Measurements from ENCODE around the gene IRS2. TPM values are rescaled to one million over a fixed set of nuclear protein-coding genes. Genes with fewer than 3 reads are reported as not detected.
A peak's percentile ranks its signal among the peaks of the same experiment; 100 is the strongest.

Gene IRS2
- total and polyA plus RNA-seq, 2 donors (not counting 3 experiments of a cell fraction or from before 2014, with no cell fraction given): 1.6 to 4.4 TPM

- no peak for FAIRE-seq
- Histone ChIP-seq H3K36me3 (ENCODE audit: control insufficient read depth in 2 of 2, extremely low read depth in 1 of 2, insufficient read depth in 2 of 2, low read length in 2 of 2) (peaks cover 0 to 4% of the 10 kb centered on the region in 2 experiments), H3K79me2 (ENCODE audit: control insufficient read depth, insufficient read depth, low read length) (no peaks in the 10 kb centered on the region), H3K27me3 (ENCODE audit: control insufficient read depth in 2 of 2, insufficient read depth in 2 of 2, low read length in 2 of 2) (peaks cover 27 to 54% of the 10 kb centered on the region in 2 experiments), H3K9me1 (replicated peaks; ENCODE audit: control insufficient read depth, extremely low read depth, insufficient read depth, low read length) (no peaks in the 10 kb centered on the region), H3K9ac (replicated peaks; ENCODE audit: extremely low read depth, insufficient read depth, low read length) (peak overlapping the region; percentile 57), H3K4me1 (ENCODE audit: control insufficient read depth, extremely low read depth, insufficient read depth, low read length) (peaks cover 3% of the 10 kb centered on the region), H3K4me3 (replicated peaks in 1 of 3; ENCODE audit: insufficient read depth in 1 of 3, low read depth in 1 of 3, low read length in 3 of 3) (peak overlapping the region; percentile 38 to 78 (median 58)), H2AFZ (ENCODE audit: low read depth, low read length) (peak overlapping the region; percentile 73), H3K9me3 (replicated peaks; ENCODE audit: control insufficient read depth, insufficient read depth, low read length) (no peaks in the 10 kb centered on the region), H3K4me2 (ENCODE audit: insufficient read depth, low read length) (peak overlapping the region; percentile 45), H4K20me1 (replicated peaks; ENCODE audit: control insufficient read depth, extremely low read depth, insufficient read depth, low read length) (no peaks in the 10 kb centered on the region), H3K27ac (ENCODE audit: insufficient read depth, low read depth, low read length) (no peak overlapping the region)
- POLR2A ChIA-PET: interaction anchor here (1.4 kb wide), 1 partner anchor 872 kb away, joined by 6 read pairs; no protein-coding TSS in a partner anchor
- intact Hi-C loops (cut with micrococcal nuclease) (loop anchor here (2.0 to 10.0 kb wide), 4 partner anchors 45 to 1570 kb away; partner anchors contain the start of genes ABHD13 and LIG4), dilution Hi-C loops (cut with MboI; ENCODE audit: extremely low pct_ligation_motif_present, low sequenced_read_pairs) (no loop called here)
- CTCF ChIA-PET: interaction anchor here (0.6 to 1.2 kb wide), 2 partner anchors 156 to 872 kb away, joined by 3 to 4 read pairs; no protein-coding TSS in a partner anchor
- TSS peak; percentile 29 for BruUV-seq (replicated peaks)
- peak; percentile 25 for DNase-seq (ENCODE audit: low read depth, low spot score)
- no peak for TF ChIP-seq MYC (IDR thresholded peaks at IDR 0.05; ENCODE audit: low read depth, low read length)
- TF ChIP-seq EZH2 (IDR thresholded peaks at IDR 0.05; ENCODE audit: borderline replicate concordance, low read depth, low read length, severe bottlenecking): peak; percentile 72
Observed at GRCh38 chr13:109787135-109787954, 962 bp upstream of the IRS2 start.

GRCh38 chr13:109785892-109786450 is 412 bp downstream of the IRS2 start:
- H2AFZ ChIP-seq (ENCODE audit: low read depth, low read length): peak overlapping the region; percentile 70
- no peak overlapping the region for H3K4me2 ChIP-seq (ENCODE audit: insufficient read depth, low read length)
- BruUV-seq (replicated peaks): no TSS peak

More at GRCh38 chr13:109785892-109786450, 412 bp downstream of the IRS2 start:
- no peaks in the 10 kb centered on the region for H3K9me1 ChIP-seq (replicated peaks; ENCODE audit: control insufficient read depth, extremely low read depth, insufficient read depth, low read length)
- H3K4me3 ChIP-seq (replicated peaks in 1 of 3; ENCODE audit: insufficient read depth in 1 of 3, low read depth in 1 of 3, low read length in 3 of 3): peak overlapping the region in 2 of 3 experiments; percentile 51 to 54
- no peaks in the 10 kb centered on the region for H3K79me2 ChIP-seq (ENCODE audit: control insufficient read depth, insufficient read depth, low read length)
- DNase-seq (ENCODE audit: low read depth, low spot score) (no peak), FAIRE-seq (no peak)
- no peaks in the 10 kb centered on the region for H4K20me1 ChIP-seq (replicated peaks; ENCODE audit: control insufficient read depth, extremely low read depth, insufficient read depth, low read length)
- TF ChIP-seq CTCF (IDR thresholded peaks at IDR 0.05; ENCODE audit: extremely low read depth in 1 of 2, insufficient read depth in 1 of 2, low read depth in 1 of 2, low read length in 2 of 2): no peak
- no peak for TF ChIP-seq MAX (IDR thresholded peaks at IDR 0.05; ENCODE audit: insufficient read depth, insufficient read length)
- TF ChIP-seq GATA2 (IDR thresholded peaks at IDR 0.05; ENCODE audit: insufficient read depth, insufficient read length, low read depth, low read length): no peak
- no peak for TF ChIP-seq MYC (IDR thresholded peaks at IDR 0.05; ENCODE audit: low read depth, low read length)
- TF ChIP-seq EZH2 (IDR thresholded peaks at IDR 0.05; ENCODE audit: borderline replicate concordance, low read depth, low read length, severe bottlenecking): peak; percentile 56
- no peak for TF ChIP-seq POLR2AphosphoS5 (IDR thresholded peaks at IDR 0.05; ENCODE audit: insufficient read depth, low read depth, low read length)
- ChIA-PET POLR2A (no interaction called here), CTCF (interaction anchor here (0.8 to 1.5 kb wide), 5 partner anchors 18 to 891 kb away, joined by 3 to 18 read pairs (median 4); no protein-coding TSS in a partner anchor)
- peaks cover 0 to 4% of the 10 kb centered on the region in 2 experiments for H3K36me3 ChIP-seq (ENCODE audit: control insufficient read depth in 2 of 2, extremely low read depth in 1 of 2, insufficient read depth in 2 of 2, low read length in 2 of 2)
- dilution Hi-C loops (cut with MboI; ENCODE audit: extremely low pct_ligation_motif_present, low sequenced_read_pairs): no loop called here
- H3K9me3 ChIP-seq (replicated peaks; ENCODE audit: control insufficient read depth, insufficient read depth, low read length): no peaks in the 10 kb centered on the region
- intact Hi-C loops (cut with micrococcal nuclease): loop anchor here (1.0 to 10.0 kb wide), 9 partner anchors 43 to 1569 kb away; partner anchors contain the start of genes ABHD13 and LIG4
- H3K27me3 ChIP-seq (ENCODE audit: control insufficient read depth in 2 of 2, insufficient read depth in 2 of 2, low read length in 2 of 2): peaks cover 24 to 40% of the 10 kb centered on the region in 2 experiments
- peak overlapping the region; percentile 1 for H3K9ac ChIP-seq (replicated peaks; ENCODE audit: extremely low read depth, insufficient read depth, low read length)
- H3K27ac ChIP-seq (ENCODE audit: insufficient read depth, low read depth, low read length): no peak overlapping the region
- peaks cover 3% of the 10 kb centered on the region for H3K4me1 ChIP-seq (ENCODE audit: control insufficient read depth, extremely low read depth, insufficient read depth, low read length)
